ENCODE data around the gene RGS11.
"Not testable (repeated sequence)": the region's sequence is repeated elsewhere in the genome, so short reads cannot be mapped to it uniquely, and the experiment has no call there.

RGS11 gene

DNA sequence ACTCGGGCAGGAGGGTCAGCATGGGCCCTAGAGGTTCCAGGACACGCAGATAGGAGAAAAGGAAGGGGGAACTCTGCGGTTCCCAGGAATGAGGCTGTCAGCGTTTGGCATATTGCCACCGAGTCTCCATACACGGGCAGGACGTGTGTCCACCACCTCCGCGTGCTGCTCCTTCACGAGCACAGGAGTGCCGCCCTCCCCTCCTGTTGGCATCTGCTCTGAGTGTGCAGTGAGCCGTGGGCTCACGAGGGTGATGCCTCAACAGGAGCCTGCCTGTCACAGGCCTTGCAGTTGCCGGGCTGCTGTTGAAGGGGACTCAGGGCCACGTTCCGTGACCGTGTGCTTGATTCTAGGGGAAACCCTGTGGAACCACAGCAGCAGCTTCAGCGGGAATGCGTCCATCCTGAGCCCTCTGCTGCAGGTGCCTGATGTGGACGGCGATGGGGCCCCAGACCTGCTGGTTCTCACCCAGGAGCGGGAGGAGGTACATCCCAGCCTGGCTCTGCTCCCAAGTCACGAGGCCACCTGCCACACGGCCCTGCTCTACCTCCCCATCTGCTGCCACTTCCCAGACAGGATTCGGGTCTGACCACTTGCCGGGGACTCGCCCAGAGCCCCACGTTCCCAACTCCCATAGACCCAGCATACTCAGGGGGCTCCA is 14.6 kb downstream of the RGS11 start:
- no peak for DNase-seq

DNA sequence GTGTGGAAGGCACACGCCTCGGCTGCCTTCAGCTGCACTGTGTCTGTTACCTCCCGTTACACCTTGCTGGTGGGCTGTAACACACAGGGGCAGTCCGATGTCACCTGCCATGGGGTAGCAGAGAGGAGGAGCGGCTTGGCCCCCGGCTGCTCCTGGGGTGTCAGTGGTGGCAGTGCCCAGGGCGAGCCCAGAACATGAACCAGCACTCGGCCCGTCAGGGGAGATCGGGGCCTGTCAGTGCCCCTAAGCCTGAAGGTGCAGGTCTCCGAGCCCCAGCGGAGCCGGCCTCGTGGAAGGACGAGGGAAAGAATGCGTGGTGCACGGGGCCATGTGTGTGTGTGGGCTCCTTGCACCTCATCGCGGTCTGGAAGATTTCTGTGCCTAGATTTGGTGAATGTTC is 15.4 kb downstream of the RGS11 start:
- no peak for DNase-seq

DNA sequence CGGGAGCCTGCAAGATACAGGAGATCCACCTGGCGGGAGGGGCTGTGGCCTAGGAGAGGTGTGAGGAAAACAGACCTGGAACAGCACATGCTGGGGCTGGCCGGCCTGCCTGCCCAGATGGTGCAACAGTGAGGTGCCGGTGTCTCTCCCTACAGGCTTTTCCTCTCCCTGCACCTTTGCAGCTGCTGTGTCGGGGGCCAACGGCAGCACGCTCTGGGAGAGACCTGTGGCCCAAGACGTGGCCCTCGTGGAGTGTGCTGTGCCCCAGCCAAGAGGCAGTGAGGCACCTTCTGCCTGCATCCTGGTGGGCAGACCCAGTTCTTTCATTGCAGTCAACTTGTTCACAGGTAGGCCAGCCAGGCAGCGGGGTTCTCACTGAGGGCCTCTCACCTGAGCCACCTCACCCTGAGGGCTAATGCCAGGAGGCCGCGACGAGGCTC is 15.9 kb downstream of the RGS11 start:
- no peak for DNase-seq

DNA sequence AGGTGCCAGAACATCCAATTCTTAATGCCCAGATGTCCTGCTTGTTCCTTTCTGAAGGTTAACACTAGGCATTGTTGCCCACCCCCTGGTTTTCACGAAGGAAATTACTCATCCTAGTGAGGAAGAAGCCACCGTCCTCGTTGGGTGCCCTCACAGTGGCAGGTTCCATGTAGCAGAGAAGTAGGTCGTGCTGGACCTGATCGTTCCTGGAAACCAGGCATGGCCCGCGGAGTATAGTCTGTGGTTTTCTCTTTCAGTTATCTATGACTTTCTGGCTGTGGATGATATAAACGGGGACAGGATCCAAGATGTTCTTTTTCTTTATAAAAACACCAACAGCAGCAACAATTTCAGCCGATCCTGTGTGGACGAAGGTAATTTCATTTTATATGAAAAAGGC is 16.5 kb downstream of the RGS11 start:
- no peak for DNase-seq

DNA sequence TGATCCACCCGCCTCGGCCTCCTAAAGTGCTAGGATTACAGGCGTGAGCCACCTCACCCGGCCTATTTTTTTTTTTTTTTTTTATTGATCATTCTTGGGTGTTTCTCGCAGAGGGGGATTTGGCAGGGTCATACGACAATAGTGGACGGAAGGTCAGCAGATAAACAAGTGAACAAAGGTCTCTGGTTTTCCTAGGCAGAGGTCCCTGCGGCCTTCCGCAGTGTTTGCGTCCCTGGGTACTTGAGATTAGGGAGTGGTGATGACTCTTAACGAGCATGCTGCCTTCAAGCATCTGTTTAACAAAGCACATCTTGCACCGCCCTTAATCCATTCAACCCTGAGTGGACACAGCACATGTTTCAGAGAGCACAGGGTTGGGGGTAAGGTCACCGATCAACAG is 17.7 kb downstream of the RGS11 start:
- DNase-seq = not testable (repeated sequence)

DNA sequence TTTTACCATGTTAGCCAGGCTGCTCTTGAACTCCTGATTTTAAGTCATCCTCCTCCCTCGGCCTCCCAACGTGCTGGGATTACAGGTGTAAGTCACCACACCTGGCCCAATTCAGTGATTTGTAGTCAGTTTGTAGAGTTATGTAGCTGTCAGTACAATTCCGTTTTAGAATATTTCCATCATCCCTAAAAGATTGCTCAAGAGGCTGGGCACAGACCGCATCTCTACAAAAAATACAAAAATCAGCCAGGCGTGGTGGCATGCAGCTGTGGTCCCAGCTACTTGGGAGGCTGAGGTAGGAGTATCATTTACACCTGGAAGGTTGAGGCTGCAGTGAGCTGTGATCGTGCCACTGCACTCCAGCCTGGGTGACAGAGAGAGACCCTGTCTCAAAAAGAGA is 20.6 kb downstream of the RGS11 start:
- no peak for DNase-seq

DNA sequence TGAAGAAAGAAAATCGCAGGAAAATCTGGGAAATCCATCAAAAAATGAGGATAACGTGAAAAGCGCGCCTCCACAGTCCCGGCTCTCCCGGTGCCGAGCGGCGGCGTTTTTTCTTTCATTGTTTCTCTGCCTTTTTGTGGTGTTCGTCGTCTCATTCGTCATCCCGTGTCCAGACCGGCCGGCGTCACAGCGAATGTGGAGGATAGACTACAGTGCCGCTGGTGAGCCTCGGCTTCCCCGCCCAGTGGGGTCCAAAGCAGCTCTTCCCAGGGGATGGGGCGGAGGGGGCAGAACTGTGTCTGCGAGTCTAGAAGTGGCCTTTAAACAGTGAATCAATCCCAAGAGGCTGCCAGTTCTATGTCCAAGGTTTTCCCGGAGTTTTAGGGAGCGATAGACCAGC is 21.3 kb downstream of the RGS11 start:
- DNase-seq = no peak

DNA sequence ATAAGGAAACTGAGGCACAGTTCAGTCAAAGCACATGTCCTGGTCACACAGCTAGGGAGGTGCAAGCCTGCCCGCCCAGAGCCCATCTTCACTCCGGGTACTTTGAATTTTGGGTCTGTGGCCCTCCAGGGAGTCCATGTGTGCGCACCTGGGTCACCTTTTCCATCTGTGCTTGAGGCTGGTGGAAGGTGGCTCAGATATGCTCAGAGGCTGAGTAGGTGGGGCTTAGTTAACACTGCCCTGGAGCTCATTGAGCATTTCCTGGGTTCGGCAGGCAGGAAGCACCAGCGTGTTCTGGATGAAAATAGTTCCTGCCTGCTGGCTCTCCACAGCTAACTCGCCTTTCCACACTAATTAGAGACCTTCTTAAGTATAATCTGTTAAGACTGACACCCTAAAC is 21.9 kb downstream of the RGS11 start:
- no peak for DNase-seq

DNA sequence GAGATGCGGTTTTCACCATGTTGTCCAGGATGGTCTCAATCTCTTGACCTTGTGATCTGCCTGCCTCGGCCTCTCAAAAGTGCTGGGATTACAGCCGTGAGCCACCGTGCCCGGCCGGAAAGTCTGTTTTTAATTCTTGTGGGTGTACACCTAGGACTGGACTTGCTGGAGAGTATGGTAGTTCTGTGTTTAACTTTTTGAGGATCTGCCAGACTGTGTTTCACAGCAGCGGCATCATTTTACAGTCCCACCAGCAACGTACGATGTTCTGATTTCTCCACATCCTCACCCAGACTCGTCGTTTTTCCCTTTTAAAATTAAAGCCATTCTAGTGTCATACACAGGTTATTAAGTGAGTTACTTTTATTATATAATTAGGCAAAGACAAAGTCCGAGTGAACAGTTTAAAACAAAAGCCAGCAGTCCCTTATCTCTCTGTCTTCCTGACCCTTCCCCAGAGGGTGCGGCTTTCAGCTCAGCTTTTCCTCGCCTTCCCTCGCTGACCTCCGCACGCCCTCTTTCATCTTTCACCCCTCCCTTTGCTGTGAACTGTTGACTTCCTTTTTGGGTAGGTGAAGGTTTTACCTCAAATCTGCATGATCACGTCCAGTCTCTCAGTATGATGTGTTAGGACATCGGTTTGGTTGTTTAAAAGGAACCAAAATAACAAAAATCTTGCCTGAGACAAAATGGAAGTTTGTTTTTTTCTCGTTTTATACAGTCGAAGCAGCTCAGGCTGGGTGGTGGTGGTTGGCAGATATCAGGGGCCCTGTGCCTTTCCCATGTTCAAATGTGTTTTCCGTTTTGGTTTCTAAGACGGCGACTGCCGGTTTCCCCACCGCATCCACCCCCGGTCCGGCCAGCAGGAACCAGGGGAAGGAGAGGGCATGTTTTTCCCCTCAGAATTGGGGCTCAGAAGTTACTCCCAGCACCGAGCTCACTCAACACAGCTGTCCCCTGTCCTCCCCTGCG is 23.1 kb downstream of the RGS11 start:
- no peak for DNase-seq

DNA sequence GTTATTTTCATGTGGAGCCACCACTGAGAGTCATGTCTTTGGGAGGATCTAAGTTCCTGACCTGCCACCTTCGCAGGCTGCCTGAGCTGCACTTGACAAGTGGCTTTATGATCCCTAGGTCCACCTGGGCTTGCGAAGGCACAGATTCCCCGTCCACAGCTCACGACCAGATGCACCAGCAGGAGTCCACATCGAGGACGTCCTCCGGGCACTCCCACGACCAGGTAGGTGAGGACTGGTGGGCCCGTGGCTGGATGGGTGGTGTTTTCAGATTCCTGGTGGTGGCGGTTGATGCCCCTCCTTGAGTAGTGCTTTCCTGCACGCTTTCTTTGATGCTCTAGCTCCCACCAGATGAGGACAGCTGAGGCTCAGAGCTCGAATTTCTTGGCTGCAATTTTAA is 26.3 kb downstream of the RGS11 start:
- no peak for DNase-seq

DNA sequence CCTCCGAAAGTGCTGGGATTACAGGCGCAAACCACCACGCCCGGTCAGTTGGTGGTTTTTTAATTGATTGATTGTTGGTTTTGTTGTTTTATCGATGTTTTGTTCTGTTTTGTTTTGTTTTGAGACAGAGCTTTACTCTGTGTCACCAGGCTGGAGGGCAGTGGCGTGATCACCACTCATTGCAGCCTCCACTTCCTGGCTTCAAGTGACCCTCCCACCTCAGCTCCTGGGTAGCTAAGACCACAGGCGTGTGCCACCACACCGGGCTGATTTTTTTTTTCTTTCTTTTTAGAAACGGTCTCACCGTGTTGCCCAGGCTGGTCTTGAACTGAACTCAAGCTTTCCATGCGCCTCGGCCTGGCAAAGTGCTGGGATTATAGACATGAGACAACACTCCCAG is 28.7 kb downstream of the RGS11 start:
- no peak for DNase-seq

DNA sequence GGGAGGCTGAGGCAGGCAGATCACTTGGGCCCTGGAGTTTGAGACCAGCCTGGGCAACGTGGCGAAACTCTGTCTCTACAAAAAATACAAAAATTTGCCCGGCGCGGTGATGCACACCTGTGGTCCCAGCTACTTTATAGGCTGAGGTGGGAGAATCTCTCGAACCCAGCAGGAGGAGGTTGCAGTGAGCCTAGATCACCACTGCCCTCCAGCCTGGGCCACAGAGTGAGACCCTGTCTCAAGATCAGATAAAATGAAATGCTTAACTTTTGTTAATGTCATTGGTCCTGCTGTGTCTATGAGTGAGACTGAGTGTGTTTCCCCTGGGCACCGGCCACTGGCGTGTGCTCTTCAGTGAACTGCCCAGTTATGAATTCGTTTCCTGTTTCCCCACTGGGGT is 30.6 kb downstream of the RGS11 start:
- DNase-seq = no peak

DNA sequence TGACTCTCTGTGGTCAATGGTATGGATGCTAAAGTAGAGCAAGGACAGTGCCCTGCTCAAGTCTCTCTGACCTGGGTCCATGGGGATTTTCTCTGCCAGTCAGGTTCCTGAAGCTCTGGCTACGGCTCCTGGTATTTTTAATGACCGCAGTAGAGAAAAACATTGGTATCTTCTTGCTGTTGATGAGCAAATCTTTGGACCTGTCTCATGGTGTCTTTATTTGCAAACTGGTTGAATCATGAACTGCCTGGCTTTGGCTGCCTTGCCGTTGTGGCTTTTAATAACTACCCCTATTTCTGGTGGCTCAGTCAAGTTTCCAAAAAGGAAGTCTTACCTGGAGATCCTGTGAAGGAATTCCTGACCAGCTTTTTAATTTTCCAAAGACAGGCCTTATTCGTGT is 32.4 kb downstream of the RGS11 start:
- no peak for DNase-seq

DNA sequence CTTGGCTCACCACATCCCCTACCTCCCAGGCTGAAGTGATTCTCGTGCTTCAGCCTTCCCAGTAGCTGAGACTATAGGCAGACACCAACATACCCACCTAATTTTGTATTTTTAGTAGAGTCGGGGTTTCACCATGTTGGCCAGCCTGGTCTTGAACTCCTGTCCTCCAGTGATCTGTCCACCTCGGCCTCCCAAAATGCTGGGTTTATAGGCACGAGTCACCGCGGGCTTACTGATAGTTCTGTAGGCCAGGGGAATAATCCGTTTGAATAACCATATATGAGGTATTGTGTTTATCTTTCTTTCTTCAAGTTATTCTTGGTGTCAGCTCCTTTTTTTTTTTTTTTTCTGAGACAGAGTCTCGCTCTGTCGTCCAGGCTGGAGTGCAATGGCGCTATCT is 33.5 kb downstream of the RGS11 start:
- no peak for DNase-seq

DNA sequence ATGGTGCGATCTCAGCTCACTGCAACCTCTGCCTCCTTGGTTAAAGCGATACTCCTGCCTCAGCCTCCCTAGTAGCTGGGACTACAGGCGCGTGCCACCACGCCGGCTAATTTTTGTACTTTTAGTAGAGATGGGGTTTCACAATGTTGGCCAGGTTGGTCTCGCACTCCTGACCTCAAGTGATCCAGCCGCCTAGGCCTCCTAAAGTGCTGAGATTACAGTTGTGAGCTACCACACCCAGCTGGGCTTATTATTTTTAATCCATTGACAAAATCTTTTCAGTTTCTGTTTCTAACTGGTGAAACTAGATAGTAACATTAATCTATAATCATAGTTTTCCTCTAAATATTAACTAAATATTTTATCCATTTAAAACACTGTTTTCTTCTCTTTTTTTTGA is 35.2 kb downstream of the RGS11 start:
- DNase-seq = no peak

DNA sequence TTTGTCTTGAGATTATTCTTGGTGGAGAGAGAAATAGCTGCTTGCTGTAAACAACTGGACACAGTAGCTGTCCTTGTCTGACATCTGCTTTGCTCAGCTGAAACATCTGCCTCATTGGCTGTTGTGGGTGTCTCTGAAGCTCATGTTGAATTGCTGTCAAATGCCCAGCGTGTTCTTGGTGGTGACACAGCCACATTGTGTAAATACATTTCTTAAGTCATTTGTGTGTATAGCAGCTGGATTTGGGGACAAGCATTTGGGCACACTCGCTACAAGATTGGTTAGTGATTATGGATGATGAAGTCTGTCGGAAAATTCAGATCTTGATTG is 35.8 kb downstream of the RGS11 start:
- DNase-seq = no peak

DNA sequence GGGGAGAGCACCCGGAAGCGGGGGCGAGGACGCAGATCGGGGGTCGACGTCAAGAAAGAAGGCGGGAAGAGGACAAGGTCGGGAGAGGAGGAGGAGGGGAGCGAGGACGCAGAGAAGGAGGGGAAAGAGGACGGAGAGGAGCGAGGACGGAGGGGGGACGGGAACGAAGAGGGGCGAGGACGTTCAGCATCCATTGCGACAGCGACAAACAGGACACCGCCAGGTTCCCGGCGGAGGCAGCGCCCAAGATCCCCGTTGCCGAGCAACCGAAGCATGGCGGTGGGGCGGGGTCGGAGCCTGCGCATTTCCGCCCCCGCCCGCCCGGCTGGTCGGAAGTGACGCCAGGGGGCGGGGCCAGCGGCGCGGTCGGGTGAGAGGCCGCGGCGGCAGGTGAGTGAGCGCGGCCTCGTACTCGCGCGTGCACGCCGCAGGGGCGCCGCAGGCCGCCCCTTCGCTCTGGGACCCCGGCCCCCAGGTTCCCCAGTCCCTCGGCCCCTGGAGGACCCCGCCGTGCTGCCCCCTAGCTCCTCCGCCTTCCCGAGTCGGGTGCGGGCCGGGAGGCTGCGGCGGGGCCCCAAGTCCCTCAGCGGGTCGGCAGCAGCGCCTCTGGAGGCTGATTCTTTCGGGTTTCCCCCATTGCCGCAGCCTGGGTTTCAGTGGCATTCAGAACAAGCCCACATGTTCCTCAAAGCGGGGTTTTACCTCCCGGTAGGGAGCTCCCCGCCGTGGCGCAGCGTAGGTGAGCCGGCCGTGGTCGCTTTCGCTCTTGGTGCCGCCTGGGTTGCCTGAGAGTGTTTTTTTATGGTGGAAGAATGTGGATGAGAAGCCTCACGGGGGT is 41.1 kb downstream of the RGS11 start, which contains the start of gene FAM234A:
TSS of gene FAM234A (plus strand) at position 354 of the 838 bp plus-strand sequence. CDS start 19,593 bp downstream, outside the sequence.
- peak; percentile 65 for DNase-seq

DNA sequence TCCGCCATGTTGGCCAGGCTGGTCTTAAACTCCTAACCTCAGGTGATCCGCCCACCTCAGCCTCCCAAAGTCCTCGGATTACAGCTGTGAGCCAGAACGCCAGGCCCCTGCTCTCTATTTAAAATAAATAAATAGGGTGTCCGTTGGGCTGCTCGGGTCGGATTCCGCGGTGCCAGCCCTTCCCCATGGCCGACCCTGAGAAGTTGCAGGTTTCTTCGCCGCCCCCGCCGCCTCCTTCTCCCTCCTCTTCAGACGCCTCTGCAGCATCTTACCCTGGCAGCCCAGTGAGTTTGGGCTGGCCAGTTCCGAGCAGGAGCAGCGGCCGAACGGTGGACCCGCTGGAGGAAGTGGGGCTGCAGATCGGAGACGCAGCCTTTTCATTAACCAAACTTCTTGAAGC is 44.8 kb downstream of the RGS11 start:
- no peak for DNase-seq

DNA sequence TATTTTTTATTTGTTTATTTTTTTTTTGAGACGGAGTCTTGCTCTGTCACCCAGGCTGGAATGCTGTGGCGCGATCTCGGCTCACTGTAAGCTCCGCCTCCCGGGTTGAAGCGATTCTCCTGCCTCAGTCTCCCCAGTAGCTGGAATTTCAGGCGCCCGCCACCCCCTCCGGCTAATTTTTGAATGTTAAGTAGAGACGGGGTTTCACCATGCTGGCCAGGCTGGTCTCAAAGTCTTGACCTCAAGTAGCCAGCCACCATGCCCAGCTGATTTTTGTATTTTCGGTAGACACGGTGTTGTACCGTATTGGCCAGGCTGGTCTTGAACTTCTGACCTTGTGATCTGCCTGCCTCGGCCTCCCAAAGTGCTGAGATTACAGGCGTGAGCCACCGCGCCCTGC is 45.4 kb downstream of the RGS11 start:
- not testable (repeated sequence) for DNase-seq

DNA sequence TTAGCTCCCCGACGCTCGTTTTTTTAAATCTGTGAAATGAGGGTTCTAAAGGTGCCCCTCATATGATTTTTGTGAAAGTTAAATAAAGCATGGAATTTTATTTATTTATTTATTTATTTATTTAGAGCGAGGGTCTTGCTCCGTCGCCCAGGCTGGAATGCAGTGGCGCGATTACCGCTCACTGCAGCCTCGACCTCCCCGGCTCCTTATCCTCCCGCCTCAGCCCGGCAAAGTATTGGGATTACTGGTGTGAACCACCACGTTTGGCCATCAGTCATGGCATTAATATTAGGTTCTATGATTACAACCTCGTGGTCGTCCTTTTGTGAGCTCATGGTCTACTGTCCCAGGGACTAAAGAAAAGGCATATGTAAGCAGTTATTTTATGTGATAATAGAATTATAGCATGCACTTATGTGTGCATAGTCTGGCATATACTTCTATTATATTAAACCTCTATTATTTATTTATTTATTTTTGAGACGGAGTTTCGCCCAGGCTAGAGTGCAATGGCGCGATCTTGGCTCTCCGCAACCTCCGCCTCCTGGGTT is 45.9 kb downstream of the RGS11 start:
- DNase-seq = no peak

DNA sequence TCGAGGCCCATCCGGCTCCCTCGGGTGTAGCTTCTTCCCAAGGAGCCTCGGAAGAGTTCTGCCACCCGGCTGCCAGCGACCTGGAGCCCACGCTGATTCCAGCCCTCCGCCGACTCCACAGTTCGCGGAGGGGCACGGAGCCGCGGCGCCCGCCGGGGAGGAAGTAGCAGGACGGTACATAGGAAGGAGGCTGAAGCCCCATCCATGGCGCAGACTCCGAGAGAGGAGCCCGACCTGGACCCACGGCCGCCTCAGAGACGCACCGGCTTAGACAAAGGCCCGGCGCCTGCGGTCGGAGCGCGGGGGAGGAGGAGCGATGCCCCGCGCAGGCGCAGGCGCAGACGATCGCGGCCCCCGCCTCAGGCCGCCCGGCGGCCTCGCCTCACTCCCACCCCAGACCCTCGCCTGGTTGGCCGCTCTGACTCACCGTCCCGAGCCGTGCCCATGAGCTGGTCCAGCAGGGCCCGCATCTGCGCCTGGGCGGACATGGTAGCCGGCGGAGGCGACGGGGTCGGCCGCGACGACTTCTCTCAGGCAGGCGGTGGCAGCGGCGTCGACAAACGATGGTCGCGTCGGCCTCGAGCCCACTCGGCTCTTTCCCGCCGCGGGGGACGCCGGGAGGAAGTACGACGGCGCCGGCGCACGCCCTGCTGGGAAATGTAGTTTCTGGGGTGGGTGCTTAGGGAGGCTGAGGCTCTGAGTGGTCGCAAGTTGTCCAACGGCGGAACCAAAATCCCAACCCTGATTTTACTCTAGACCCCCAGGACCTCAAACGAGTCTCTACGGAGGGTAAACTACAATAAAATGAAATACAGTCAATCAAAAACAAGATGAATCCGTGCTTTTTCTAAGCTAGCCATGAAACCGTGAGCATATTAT is 46.7 kb downstream of the RGS11 start, which contains the start of gene LUC7L:
TSS of gene LUC7L (minus strand) at position 598 of the 879 bp plus-strand sequence. CDS start at position 488, 110 bp downstream.
- peak; percentile 55 for DNase-seq

Measured in NCI-H187 treated with DMSO at 0.1 percent for 48 hours (cell line).